PFSK-1 (cell line): ENCODE results near the gene OPCML.

Source experiments
- FOXP2 ChIP-seq: optimal IDR thresholded peaks from 2 replicates; pipeline ENCODE3; 2011; ENCODE audit warnings: borderline replicate concordance, control low read depth, inconsistent platforms; ENCODE audit not compliant: insufficient read depth; ENCODE audit errors: extremely low read length, extremely low read depth
- POLR2AphosphoS5 ChIP-seq: IDR thresholded peaks from 2 replicates; pipeline ENCODE4 v1.6.1; 2012; ENCODE audit warnings: low read depth, mild to moderate bottlenecking, control low read depth, low read length, moderate library complexity
- REST ChIP-seq, 2 experiments: IDR thresholded peaks; 2 replicates each; pipeline versions ENCODE4 v1.6.1 to v1.8.0; 2011 to 2012; ENCODE audit warnings: low read depth in 2 of 2, low read length in 2 of 2, control low read depth in 1 of 2, inconsistent platforms in 1 of 2, mild to moderate bottlenecking in 1 of 2, moderate library complexity in 1 of 2; ENCODE audit not compliant: insufficient read depth in 1 of 2
- SIN3A ChIP-seq: IDR thresholded peaks from 2 replicates; pipeline ENCODE4 v1.6.1; 2012; ENCODE audit warnings: mild to moderate bottlenecking, low read length, moderate library complexity, borderline replicate concordance; ENCODE audit not compliant: insufficient read depth
- TAF1 ChIP-seq: IDR thresholded peaks from 2 replicates; pipeline ENCODE4 v1.6.1; 2012; ENCODE audit warnings: low read length, control low read depth, borderline replicate concordance; ENCODE audit not compliant: insufficient read depth

The OPCML gene

DNA sequence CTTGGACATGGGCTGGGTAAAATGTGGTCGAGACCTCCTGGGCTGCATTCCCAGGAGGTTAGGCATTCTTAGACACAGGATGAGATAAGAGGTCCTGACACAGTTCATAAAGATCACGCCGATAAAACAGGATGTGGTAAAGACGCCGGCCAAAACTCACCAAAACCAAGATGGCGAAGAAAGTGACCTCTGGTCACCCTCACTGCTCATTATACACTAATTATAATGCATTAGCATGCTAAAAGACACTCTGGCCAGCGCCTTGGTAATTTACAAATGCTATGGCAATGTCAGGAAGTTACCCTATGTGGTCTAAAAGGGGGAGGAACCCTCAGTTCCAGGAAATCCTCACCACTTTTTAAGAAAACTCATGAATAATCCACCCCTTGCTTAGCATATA, 983.3 kb downstream of the OPCML start:
- no peak for TF ChIP-seq FOXP2
- no peak for TF ChIP-seq TAF1
- no peak for TF ChIP-seq SIN3A
- TF ChIP-seq REST (IDR thresholded peaks at IDR 0.05; ENCODE audit: insufficient read depth in 1 of 2, low read depth in 2 of 2, low read length in 2 of 2) = no peak
- TF ChIP-seq POLR2AphosphoS5 = no peak

- TF ChIP-seq TAF1 (no peak), POLR2AphosphoS5 (no peak), FOXP2 (no peak), SIN3A (no peak), REST (IDR thresholded peaks at IDR 0.05; ENCODE audit: insufficient read depth in 1 of 2, low read depth in 2 of 2, low read length in 2 of 2) (no peak)
These were observed 988.3 kb downstream of the OPCML start for GRCh38 chr11:132544007-132544406.

DNA sequence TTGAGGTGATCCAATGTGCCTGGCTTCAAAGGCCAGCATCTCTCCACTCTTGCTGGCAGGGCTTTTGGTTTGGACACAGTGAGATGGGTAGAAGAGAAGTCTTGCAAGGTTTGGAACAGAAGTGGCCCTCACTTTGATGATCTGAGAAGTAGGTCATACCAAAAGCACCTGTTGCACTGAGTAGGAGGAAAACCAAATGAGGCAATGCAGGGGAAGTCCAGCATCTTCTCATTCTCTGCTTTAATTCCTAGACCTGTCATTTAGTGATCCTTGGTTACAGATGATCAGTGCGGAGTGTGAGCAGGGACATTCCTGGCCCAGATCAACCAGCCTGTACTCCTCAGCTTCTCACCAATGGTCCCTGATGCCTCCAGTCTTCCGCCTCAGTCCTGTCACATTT, 990.5 kb downstream of the OPCML start:
- no peak for TF ChIP-seq REST (IDR thresholded peaks at IDR 0.05; ENCODE audit: insufficient read depth in 1 of 2, low read depth in 2 of 2, low read length in 2 of 2)
- no peak for TF ChIP-seq FOXP2

DNA sequence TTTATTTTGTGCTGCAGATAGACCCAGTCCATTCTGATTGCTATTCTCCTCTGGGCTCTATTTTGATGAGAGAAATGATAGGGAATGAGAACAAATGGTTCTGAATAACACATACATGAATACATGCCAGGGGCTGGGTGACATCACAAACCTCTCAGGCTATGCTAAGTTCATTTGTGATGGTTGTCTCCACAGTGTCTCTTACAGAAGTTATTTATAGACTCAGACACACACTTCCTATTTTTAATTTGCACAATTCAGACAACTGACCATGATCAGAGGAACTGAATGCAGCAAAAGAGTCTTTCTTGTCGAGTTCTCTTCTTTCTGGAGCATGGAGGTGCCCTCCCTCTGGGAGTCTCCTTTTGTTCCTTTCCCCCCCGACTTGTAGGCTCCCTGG, 991.7 kb downstream of the OPCML start:
- TF ChIP-seq SIN3A (no peak), TAF1 (no peak), REST (IDR thresholded peaks at IDR 0.05; ENCODE audit: insufficient read depth in 1 of 2, low read depth in 2 of 2, low read length in 2 of 2) (no peak), FOXP2 (no peak), POLR2AphosphoS5 (no peak)
